Activated T-helper 1 cell treated with Interleukin-2 at 50 U/mL for 16 hours (primary cell): ENCODE measurements around the gene NELFB.

Experiments
- DNase-seq: peaks from one replicate; pipeline ENCODE4 v3.0.0-alpha.2; 2020; ENCODE audit warnings: low read depth

NELFB gene

DNA sequence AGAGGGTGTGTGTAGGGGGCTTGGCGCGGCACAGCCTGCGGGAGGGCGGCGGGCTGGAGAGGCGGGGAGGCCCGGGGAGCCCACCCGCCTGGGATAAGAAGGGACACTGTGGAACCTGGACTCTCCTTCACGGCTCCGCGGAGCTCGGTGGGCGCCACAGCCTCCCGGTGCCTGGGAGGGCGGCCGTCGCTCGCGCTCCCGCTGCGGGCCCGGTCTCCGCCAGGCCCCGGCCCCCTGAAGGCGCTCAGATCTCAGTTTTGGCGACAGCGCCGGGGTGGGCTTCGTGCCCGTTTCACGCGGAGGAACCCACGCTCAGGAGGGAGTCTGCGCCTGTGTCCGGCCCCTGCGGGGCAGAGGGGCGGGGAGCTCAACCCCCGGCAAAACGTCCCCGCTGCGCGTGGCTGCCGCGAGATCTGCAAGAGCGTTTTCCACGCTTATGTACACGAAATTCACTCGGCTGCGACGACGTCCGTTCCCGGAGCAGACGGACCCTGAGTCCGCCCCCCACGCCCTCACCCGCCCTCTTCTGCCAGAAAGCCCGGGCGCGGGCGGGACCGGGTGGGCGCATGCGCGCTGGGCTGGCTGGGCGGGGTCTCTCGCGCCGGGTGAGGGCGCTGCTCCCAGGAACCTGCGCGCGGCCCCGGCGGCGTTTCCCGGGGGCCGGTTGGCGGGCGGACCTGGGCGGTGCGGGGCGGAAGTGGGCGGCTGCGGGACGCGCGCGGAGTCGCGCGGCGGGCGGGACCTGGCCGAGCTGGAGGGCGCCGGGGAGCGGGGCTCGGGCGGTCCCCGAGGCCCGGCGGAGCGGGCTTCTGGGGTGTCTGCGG lies at the start of gene NELFB:
TSS of gene NELFB (plus strand) at position 704 of the 824 bp plus-strand sequence.
- DNase-seq, result peak; percentile 96

DNA sequence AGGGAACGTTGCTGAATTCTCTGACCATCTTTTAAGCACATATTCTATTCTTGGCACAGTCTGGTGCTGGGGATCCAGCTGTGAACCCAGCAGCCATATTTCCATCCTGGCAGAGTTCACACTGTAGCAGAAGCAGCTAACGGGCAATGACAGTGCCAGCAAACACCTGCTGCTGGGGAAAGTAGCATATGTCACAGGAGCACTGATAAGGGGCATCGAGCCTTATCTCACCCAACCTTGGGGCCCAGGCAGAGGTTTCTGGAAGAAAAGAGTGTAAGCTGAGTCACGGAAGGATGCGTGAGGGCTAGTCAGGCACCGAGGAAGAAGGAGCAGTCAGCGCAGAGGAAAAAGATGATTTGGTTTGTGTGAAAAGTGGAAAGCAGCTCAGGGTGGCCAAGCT lies 48.5 kb upstream of the NELFB start:
- no peak for DNase-seq

DNA sequence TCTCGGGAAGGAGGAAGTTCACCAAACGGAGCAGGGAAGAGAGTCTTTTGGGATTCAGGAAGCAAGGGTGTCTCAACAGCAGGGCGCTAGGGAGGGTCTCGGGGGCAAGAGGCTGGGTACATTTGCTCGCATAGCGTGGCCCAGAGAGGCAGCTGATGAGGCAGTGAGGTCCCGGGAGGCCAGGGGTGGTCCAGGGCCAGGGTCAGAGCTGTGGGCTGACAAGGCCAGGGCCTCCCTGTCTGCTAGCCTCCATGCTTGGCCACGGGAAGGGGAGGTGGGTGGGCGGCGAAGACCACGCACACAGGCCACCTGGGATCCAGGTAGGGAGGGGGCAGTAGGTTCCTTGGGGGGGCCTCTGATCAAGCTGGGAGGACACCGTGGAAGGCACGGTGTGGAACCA lies 43.6 kb upstream of the NELFB start:
- DNase-seq, result no peak

DNA sequence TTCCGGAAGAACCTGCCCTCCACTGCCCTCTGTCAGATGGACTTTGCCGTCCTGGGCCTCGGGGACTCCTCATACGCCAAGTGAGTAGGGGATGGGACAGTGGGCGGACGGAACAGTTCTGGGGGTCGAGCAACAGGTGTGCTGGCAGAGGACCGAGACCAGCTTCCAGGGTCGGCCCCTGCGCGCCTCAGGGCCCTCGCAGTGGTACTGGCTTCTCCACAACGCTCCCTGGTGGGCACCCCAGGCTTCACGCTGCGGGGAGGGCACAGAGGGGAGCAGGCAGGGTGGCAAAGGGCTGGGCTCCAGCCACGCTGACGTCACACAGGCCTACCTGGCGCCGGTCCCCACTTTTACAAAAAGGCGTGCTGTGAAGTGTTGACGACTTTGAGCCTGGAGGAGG lies 42.6 kb upstream of the NELFB start:
- no peak for DNase-seq

DNA sequence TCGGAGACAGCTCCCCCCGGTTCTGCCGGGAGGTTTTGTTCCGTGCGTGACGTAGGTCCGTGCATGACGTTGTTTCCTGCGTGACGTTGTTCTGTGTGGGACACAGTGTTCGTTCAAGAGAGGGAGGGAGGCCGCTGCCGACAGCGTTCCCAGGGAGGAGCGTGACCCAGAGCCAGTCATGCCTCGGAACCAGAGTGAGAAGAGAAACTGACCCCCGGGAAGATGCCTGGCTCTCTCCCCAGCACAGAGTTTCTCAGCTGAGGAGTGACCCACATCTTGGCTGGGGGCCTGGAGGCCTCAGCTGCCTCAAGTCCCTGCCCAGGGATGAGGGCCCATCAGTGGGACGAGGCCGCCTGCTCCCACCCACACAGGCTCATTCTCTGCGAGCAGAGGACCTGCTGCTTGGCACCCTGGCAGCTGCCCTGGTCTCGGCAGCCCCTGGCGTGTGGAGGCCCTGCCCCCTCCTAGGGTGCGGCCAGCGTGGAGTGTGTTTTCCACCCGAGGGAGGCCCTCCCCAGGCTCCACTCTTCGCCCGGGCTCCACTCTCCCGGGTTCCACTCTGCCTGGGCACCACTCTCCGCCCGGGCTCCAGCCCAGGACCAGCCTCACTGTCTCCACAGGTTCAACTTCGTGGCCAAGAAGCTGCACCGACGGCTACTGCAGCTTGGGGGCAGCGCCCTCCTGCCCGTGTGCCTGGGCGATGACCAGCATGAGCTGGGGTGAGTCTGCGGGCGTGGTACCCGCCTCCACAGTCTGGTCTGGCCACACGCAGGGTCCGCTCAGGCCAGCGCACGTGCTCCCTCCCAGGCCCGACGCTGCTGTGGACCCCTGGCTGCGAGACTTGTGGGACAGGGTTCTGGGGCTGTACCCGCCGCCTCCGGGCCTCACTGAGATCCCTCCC lies 41.7 kb upstream of the NELFB start:
- no peak for DNase-seq

DNA sequence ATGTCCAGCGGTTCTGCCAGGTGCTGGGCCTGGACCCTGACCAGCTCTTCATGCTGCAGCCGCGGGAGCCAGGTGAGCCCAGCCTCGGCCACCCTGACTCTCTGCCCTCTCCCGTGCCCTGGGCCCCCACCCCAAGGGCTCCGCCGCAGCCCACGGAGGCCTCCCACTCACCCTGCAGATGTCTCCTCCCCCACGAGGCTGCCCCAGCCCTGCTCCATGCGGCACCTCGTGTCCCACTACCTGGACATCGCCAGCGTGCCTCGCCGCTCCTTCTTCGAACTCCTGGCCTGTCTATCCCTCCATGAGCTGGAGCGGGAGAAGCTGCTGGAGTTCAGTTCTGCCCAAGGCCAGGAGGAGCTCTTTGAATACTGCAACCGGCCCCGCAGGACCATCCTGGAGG lies 40.5 kb upstream of the NELFB start:
- no peak for DNase-seq

DNA sequence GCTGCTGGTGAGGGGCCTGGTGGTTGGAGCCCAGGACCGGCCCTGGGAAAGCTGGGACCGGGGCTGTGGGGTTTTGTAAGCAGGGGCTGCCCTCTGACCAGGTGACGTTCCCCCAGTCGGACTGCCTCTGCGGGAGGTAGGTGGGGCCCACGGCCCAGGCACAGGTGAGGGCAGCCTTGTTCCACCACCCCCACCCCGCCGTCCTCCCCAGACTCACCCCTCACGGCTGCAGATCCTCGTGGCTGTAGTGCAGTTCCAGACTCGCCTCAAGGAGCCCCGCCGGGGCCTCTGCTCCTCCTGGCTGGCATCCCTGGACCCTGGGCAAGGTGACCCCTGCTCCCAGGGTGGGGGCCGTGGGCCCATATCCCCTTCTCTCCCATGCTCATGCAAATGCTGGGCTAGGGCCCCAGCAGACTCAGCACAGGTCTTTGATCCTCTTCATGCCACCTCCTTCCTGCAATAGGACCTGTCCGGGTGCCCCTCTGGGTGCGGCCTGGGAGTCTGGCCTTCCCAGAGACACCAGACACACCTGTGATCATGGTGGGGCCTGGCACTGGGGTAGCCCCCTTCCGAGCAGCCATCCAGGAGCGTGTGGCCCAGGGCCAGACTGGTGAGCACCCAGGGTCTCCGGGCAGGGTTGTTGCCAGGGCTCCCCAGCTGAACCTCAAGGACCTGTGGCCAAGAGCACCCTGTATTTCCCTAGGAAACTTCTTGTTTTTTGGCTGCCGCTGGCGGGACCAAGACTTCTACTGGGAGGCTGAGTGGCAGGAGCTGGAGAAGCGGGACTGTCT lies 39.7 kb upstream of the NELFB start:
- no peak for DNase-seq

DNA sequence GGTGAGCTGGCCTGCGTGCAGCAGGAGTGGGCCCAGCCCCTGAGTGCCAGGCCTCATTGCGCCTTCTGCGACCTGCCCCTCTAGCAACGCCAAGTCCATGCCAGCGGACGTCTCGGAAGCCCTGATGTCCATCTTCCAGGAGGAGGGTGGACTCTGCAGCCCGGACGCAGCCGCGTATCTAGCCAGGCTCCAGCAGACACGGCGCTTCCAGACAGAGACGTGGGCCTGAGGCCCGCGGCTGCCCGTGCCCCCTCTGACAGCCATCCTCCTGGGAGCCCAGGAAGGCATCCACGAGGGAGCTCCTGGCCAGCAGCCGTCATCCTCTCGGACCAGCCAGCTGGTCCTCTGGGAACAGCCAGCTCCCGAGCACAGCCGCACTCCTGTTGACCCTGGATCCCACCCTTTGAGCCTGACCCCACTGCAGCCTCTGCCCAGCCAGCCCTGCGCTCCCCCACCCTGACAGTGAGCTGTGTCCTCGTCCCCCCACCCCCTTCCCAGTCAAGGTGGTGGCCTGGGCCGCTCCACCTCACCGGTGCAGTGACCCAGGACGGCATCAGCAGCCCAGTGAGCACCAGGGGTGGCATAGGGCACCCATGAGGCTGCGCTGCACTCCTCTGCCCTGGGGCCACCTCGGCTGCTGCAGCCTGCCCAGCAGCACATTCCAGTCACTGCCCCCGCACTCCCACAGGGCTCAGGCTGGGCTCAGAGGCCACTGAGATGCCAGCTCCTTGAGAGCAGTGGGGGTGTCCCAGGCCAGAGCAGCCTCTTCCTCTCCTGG lies 38.8 kb upstream of the NELFB start:
- DNase-seq, result no peak

DNA sequence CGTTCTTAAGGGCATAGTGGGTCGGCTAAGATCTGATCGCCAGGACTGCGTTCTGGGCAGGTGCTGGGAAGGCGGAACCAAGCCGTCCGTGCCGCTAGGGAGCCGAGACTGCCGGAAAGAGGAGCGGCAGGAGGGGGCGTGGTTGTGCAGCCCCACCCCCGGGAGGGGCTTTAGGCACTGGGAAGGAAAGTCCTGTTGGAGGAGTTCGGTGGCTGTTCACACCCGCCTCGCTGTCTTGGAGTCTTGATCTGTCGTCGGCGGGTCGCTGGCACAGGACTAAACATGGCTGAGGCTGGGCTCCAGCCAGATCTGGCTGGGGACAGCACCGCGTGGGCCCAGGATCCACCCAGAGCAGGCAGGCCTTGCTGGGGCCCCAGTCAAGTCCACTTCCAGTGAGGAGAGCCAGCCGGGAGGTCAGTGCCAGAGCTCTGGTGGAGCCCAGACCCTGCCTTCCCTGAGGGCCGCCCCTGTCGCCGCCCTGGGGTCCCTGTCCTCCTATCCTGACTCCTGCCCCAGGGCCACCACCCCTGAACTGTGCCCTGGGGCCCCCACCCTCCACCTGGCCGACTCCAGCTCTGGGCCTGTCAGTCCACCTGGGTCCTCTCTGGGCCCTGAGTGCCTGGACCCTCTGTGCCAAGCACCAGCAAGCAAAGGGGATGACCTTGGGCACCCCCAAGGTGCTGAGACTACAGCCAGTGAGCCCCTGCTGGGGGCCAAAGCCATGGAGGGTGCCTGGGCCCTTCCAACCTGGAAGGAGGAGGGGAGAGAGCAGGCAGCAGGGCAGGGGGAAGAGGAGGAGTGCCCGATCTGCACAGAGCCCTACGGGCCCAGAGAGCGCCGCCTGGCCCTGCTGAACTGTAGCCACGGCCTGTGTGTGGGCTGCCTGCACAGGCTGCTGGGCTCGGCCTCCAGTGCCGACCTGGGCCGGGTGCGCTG lies 37.6 kb upstream of the NELFB start:
- no peak for DNase-seq

DNA sequence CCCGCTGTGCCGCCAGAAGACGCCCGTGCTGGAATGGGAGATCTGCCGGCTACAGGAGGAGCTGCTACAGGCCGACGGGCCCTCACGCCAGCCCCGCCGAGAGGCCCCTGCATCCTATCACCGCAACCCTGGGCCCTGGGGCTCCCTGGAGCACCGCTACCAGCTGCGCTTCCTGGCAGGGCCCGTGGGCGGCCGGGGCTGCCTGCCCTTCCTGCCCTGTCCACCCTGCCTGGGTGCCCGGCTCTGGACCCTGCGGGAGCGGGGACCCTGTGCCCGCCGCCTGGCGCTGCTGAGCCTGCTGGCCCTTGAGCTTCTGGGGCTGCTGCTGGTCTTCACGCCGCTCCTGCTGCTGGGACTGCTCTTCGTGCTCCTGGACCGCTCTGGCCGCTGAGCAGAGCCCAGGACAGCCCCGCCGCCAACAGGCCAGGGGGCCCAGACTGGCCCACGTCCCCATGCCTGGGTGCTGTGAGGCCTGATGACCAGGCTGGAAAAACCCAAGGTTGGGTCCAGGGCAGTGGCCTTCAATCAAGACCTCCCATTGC lies 36.8 kb upstream of the NELFB start:
- no peak for DNase-seq

DNA sequence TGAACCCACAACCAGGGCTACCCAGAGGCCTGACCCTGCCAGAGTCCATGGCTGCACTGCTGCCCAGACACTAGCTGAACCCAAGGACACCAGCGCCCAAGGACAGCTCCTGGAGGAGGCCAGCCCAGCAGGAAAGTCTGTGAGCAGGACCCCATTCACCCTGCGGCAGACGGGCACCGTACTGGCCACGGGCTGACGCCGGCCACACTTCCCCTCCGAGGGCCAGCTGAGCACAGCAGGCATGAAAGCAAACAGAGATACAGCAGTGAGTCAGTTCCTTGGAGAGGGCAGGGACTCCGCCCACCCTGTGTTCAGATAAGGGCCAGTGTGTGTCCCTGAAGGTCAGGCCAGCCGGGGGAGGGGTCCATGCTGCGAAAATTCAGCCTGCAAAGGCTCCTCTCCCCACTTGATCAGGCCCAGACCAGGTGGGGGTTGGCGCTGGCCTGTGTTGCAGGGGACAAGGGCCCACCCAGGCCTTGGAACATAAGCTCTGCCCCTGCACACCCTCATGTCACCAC lies 36.3 kb upstream of the NELFB start:
- DNase-seq, result no peak

DNA sequence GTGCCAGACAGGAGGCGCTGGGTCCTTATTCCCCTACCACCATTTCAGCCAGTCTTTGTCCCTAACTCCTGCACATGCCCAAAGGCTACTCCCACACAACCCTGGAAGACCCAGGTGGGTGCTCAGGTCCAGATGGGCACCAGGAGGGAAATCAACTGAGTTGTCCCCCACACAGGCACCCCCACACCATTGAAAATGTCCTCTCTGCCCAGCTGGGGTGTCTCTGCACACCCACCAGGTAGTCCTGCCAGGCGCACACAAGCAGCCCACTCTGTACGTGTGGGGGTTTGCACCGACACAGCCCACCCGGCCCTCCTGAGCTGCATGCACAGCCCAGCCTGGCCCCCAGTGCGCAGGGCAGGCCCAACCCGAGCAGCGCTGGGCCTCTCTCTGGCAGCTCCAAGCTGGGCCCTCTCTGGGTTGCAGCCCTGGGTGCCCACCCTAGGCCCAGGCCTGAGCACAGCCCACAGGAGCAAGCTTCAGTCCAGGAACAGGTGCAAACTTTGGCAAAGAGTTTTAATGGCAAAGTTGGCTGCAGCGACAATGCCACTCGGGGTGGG lies 35.3 kb upstream of the NELFB start:
- DNase-seq, result no peak

DNA sequence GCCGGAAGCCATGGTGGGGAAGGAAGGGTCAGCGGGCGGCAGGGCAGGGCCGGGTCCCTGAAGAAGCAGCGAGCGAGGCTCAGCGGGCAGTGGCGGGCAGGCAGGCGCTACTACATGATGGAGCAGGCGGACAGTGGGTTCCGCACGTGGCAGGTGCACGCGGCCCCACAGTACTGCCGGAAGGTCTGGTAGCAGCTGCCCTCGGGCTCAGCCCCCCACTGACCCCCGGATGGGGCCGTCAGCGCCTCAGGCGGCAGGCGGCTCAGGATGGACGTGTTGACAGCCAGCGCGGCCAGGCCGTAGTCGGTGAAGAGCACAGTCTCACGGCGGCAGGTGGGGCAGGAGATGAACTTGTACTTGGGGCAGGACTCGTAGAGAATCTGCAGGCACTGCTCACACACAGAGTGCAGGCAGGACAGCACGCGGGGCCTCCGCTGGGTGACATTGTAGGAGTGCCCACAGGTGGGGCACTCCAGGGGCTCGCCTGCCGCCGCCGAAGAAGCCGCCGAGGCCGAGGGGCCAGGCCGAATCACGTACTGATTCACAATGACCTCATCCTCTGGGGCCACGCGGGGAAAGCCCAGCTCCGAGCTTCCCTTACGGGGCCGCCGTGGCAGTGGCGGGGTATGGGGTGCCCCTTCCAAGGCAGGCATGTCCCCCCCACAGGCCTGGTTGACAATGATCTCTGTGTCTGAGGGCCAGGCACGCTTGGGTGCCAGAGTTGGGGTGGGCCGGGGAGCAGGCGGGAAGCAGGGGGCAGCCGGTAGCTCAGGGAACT lies 34.6 kb upstream of the NELFB start:
- no peak for DNase-seq

DNA sequence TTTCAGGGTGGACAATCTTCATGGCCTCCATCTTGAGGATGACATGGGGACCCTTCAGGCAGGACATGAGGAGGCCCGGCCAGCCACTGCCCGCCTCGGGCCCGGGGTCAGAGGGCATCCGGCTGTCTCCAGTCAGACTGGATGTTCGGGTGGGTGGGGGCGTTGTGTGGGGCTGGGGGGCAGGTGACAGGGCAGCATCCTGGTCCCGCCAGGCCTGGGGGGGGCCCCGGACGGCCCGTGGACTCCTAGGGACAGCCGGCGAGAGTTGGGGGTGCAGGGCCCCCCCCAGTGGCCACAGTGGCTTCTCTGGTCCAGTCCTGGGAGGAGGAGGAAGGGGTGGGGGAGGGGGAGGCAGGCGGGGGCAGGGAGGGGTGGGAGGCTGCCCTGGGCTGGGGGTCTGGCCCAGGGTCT lies 34.0 kb upstream of the NELFB start:
- no peak for DNase-seq

DNA sequence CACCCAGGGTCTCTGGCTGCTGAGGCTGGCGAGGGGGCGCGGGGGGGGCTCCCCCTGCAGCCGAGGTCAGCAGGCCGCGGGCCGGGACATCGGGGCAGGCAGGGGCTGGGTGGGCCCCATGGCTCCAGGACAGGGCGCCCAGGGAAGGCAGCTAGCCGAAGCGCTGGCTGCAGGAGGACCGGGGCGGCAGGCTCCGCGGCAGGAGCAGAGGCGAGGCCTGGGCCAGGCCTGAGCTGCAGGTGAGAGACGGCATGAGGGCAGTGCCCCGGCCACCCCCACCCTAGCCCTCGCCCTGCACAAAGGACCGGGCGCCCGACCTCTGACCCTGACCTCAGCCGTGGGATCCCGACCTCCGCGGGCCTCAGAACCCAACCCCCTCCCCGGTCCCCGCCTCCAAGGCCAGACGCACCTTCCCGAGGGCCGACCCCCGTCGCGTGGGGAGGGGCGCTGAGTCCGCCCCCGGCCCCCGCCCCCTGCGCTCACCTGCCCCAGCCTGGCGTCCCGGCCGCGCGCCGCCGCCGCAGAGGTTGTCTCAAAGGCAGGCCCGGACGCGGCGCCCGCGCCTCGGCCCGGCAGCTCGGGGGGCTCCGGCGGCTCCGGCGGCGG lies 33.5 kb upstream of the NELFB start:
- no peak for DNase-seq

DNA sequence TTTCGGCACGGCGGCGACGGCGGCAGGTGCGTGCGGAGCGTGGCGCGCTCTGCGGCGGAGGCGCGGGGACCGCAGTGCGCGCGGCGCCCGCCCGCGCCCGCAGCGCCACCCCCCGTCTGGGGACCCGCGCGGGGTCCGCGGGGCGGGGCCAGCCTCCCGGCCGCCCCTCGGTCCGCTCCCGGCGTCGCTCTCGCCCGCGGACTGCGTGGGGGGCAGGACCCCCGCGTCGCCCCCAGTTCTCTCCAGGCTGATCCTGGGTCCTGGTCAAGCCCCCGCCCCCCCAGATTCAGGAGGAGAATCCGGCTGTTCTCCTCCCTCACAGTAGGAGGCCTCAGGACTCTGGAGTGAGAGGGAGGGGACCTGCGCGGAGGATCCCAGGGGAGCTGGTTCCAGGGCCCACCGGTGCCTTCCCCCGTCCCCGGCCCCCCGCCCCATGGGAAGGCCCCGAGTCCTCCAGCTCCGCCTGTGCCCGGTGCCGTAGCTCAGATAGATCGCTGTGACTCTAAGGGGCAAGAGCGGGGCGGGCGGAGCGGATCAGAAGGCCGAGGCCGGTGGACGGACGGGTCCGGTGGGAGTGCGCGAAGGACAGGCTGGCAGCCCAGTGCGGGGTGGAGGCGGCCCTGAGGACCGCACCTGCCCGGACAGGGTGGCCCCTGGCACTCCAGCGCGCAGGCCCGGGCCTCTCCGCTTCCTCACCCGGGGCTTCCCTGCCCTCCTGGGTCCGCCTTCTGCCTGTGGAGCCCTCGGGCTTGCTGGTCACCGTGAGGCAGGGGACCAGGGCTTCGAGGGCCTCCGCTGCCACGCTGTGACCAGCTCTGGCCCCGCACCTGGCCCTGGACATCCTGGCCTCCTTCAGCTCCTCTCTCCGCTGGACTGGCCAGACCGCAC lies 32.7 kb upstream of the NELFB start, which contains the start of gene RNF208:
TSS of gene RNF208 (minus strand) at position 51 of the 888 bp plus-strand sequence. CDS start 1,028 bp downstream, outside the sequence.
- DNase-seq, result no peak
